Uterus (tissue), 4 donors: ENCODE data around the gene RACGAP1. TPM values are rescaled to one million over a fixed set of nuclear protein-coding genes. Genes with fewer than 3 reads are reported as not detected.

Source experiments
- DNase-seq, 2 donors: peaks; one replicate each; pipeline ENCODE4 v3.0.0-alpha.2; 2019 to 2020
- H3K27ac ChIP-seq, 2 donors: fragments of 200-600 bp; sonication (generic); 1 replicate in 1 of 2; 2 replicates in 1 of 2; pipeline ENCODE4 v1.5.1; 2016 to 2018
- H3K27me3 ChIP-seq, 2 donors: fragments of 200-600 bp; sonication (generic); one replicate each; pipeline ENCODE4 v1.5.1; 2018 to 2019; ENCODE audit warnings: control low read depth in 1 of 2
- H3K36me3 ChIP-seq, 2 donors: fragments of 200-600 bp; sonication (generic); one replicate each; pipeline ENCODE4 v1.5.1; 2019; ENCODE audit warnings: control low read depth in 1 of 2
- H3K4me1 ChIP-seq, 2 donors: fragments of 200-600 bp; sonication (generic); one replicate each; pipeline ENCODE4 v1.5.1; 2018 to 2019; ENCODE audit warnings: control low read depth in 1 of 2
- H3K4me3 ChIP-seq, 2 donors: fragments of 200-600 bp; sonication (generic); 1 replicate in 1 of 2; 2 replicates in 1 of 2; pipeline ENCODE4 v1.5.1; 2018 to 2019; ENCODE audit warnings: mild to moderate bottlenecking in 1 of 2
- H3K9me3 ChIP-seq, 2 donors: fragments of 200-600 bp; sonication (generic); one replicate each; pipeline ENCODE4 v1.5.1; 2019; ENCODE audit warnings: control low read depth in 1 of 2
- POLR2A ChIP-seq, 2 donors: fragments of 450-650 bp; IDR thresholded peaks; one replicate each; pipeline ENCODE4 v1.6.1; 2016; ENCODE audit warnings: antibody characterized with exemption in 2 of 2, mild to moderate bottlenecking in 1 of 2, moderate library complexity in 1 of 2
- intact Hi-C: fragments of 100-400 bp; cut with DNase I; formaldehyde crosslinking; loops from one replicate; pipeline ENCODE4 v1.15.1; 2023; ENCODE audit warnings: low total_unique reads
- total RNA-seq, 4 donors: library from RNA; depleted of rRNA in 3 of 4; stranded (reverse); fragments of >200 nt in 3 of 4; gene quantifications; one replicate each; pipeline versions ENCODE4 v1.1.0 to v1.2.4, GENCODE V29; 2014 to 2023
- TF ChIP-seq, protein P1 (sequence below), 4 experiments: fragments of 200-600 bp in 2 of 4; fragments of 450-650 bp in 2 of 4; sonication (generic) in 2 of 4; IDR thresholded peaks; one replicate each; pipeline ENCODE4 v1.5.1; 2016 to 2019; ENCODE audit warnings: antibody characterized with exemption in 4 of 4, mild to moderate bottlenecking in 2 of 4, moderate library complexity in 1 of 4
- donor health status: DM: yes; HTN: yes; CAD: no.

Gene RACGAP1
- total RNA-seq, 4 donors from 2014 or later: 8.5 to 57.8 (median 9.3) TPM

DNA sequence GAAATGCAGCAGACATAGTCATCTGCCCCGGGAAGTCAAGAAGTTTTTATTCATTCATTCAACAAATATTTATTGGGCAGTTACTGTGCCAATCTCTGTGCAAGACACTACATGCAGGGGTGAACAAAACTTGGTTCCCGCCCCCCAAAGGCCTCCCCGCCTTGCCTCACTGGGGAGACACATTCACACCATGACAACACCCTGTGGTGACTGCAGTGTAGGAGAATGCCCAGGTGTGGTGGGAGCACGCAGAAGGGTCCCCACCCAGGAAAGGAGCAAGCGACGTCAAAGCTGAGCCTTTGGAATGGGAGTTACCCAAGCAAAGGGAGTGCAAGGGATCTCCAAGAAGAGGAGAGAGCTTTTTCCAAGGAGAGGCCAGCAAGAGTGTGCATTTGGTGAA lies 54.2 kb downstream of the RACGAP1 start:
- Histone ChIP-seq H3K4me3 (no peak overlapping the region), H3K27me3 (no peaks in the 10 kb centered on the region), H3K36me3 (no peaks in the 10 kb centered on the region), H3K27ac (no peak overlapping the region), H3K4me1 (peaks cover 0 to 8% of the 10 kb centered on the region in 2 donors), H3K9me3 (no peaks in the 10 kb centered on the region)
- no peak for DNase-seq
- no peak for TF ChIP-seq POLR2A (IDR thresholded peaks at IDR 0.05)
- TF ChIP-seq, protein P1, sequence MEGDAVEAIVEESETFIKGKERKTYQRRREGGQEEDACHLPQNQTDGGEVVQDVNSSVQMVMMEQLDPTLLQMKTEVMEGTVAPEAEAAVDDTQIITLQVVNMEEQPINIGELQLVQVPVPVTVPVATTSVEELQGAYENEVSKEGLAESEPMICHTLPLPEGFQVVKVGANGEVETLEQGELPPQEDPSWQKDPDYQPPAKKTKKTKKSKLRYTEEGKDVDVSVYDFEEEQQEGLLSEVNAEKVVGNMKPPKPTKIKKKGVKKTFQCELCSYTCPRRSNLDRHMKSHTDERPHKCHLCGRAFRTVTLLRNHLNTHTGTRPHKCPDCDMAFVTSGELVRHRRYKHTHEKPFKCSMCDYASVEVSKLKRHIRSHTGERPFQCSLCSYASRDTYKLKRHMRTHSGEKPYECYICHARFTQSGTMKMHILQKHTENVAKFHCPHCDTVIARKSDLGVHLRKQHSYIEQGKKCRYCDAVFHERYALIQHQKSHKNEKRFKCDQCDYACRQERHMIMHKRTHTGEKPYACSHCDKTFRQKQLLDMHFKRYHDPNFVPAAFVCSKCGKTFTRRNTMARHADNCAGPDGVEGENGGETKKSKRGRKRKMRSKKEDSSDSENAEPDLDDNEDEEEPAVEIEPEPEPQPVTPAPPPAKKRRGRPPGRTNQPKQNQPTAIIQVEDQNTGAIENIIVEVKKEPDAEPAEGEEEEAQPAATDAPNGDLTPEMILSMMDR (IDR thresholded peaks at IDR 0.05): no peak
- intact Hi-C loops: no loop called here

DNA sequence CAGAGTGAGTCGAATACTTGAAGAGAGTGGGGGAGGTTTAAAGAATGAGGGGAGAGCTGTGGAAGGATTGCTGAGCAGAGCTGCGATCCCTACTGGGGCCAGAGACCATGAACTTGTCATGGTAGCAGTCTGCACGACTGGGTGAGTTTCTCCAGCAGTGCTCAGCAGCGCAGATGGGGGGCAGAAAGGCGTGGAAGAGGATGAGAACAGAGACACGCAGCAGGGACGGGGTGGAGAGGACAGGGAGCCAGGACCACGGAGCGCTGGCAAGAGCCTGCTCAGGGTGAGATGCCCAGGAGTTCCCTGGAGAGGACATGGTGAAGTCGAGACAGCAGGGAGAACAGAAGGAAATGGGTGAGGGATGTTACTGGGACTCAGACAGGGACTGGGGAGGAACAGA lies 54.6 kb downstream of the RACGAP1 start:
- no peaks in the 10 kb centered on the region for H3K27me3 ChIP-seq
- no peaks in the 10 kb centered on the region for H3K9me3 ChIP-seq
- no peaks in the 10 kb centered on the region for H3K36me3 ChIP-seq
- no peak overlapping the region for H3K27ac ChIP-seq
- intact Hi-C loops: no loop called here
- H3K4me3 ChIP-seq: no peak overlapping the region
- no peak for TF ChIP-seq POLR2A (IDR thresholded peaks at IDR 0.05)
- TF ChIP-seq, protein P1 (IDR thresholded peaks at IDR 0.05): no peak
- H3K4me1 ChIP-seq: peaks cover 0 to 8% of the 10 kb centered on the region in 2 donors
- DNase-seq: no peak

DNA sequence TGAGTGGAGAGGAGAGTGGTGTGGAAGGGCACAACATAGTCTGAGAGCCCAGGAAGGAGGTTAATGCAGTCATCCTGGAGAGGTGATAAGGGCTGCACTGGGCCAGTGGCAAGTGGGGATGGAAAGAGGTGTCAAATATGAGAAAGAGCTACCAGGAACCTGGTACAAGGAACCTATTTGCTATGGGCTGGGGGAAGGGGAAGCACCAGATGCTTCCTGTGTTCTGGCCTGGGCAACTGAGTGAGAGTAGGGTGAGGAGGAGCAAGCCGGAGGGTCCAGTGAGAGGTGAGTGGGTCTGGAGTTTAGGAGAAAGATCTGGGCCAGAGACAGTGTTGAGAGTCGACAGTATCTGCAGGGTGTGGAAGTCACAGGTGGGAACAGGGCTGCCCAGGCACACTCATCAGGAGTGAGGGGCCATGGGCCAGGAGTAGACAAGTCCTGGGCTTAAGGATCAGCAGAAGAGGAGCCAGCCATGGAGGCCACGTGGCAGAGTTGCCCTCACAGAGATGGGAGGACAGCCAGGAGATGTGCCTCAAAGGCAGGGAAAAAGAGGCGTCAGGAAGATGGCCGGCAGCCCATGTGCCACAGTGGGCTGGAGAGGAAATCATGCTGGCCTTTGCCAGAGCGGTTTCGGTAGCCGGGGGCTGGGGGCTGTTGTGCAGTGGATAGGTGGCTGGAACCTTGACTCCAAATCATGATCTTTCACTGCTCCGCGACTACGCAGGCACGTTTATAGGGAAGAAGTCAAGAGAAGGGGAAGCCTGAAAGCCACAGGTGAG lies 55.5 kb downstream of the RACGAP1 start:
- H3K9me3 ChIP-seq: no peaks in the 10 kb centered on the region
- TF ChIP-seq POLR2A (IDR thresholded peaks at IDR 0.05): no peak
- TF ChIP-seq, protein P1 (IDR thresholded peaks at IDR 0.05): no peak
- no peak overlapping the region for H3K27ac ChIP-seq
- H3K4me3 ChIP-seq: no peak overlapping the region
- no peak for DNase-seq
- no peaks in the 10 kb centered on the region for H3K36me3 ChIP-seq
- intact Hi-C loops: loop anchor here (2.0 to 5.0 kb wide), 2 partner anchors 101 to 103 kb away; no protein-coding TSS in a partner anchor
- peaks cover 0 to 8% of the 10 kb centered on the region in 2 donors for H3K4me1 ChIP-seq
- H3K27me3 ChIP-seq: no peaks in the 10 kb centered on the region

DNA sequence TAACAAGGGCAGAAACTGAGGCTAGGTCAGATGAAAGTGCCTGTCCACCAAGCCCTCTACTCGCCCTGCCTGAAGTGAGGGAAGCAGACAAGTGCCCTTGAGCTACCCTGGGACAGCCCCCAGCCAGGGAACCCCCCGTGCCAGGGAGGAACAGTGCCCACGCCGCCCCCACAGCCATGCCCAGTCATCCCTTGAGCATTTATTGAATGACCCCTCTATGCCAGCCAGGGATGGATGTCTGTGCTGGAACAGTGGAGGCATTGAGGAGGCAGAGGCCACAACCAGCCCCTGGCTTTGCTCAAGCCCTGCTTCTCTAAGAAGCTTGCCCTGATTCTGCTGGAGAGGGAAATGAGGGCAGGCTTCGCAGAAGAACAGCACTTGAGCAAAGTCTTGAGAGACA lies 56.3 kb downstream of the RACGAP1 start:
- Histone ChIP-seq H3K27me3 (no peaks in the 10 kb centered on the region), H3K4me3 (no peak overlapping the region), H3K4me1 (peaks cover 0 to 8% of the 10 kb centered on the region in 2 donors), H3K36me3 (no peaks in the 10 kb centered on the region), H3K9me3 (no peaks in the 10 kb centered on the region), H3K27ac (no peak overlapping the region)
- no peak for DNase-seq
- intact Hi-C loops: loop anchor here (2.0 to 5.0 kb wide), 2 partner anchors 102 kb away; no protein-coding TSS in a partner anchor
- TF ChIP-seq POLR2A (IDR thresholded peaks at IDR 0.05): no peak
- TF ChIP-seq, protein P1 (IDR thresholded peaks at IDR 0.05): no peak

DNA sequence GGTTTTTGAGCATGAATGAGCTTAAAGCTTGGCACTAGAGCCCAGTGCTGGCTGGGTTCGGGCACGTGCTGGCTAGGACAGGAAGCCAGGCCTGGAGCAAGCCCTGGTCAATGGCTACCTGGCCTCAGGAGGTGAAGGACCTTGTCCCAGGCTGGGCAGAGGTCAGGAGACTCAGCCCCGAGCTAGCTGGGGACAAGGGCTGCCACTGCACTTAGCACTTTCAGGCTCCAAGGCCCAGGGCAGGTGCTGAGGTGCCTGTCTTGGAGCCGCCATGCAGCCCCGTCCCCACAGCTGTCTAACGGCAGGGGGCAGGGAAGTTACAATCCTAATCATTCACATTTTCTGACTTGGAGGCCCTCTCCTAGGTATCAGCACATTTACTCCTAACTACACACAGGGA lies 56.8 kb downstream of the RACGAP1 start:
- peaks cover 0 to 8% of the 10 kb centered on the region in 2 donors for H3K4me1 ChIP-seq
- DNase-seq: no peak
- H3K36me3 ChIP-seq: no peaks in the 10 kb centered on the region
- H3K9me3 ChIP-seq: no peaks in the 10 kb centered on the region
- no peaks in the 10 kb centered on the region for H3K27me3 ChIP-seq
- TF ChIP-seq POLR2A (IDR thresholded peaks at IDR 0.05): no peak
- TF ChIP-seq, protein P1 (IDR thresholded peaks at IDR 0.05): no peak
- intact Hi-C loops: loop anchor here (2.0 to 5.0 kb wide), 2 partner anchors 101 to 102 kb away; no protein-coding TSS in a partner anchor
- no peak overlapping the region for H3K27ac ChIP-seq
- H3K4me3 ChIP-seq: no peak overlapping the region
